ENCODE results near the gene MICU1.
"Not testable (repeated sequence)": the region's sequence is repeated elsewhere in the genome, so short reads cannot be mapped to it uniquely, and the experiment has no call there.

MICU1 gene

DNA sequence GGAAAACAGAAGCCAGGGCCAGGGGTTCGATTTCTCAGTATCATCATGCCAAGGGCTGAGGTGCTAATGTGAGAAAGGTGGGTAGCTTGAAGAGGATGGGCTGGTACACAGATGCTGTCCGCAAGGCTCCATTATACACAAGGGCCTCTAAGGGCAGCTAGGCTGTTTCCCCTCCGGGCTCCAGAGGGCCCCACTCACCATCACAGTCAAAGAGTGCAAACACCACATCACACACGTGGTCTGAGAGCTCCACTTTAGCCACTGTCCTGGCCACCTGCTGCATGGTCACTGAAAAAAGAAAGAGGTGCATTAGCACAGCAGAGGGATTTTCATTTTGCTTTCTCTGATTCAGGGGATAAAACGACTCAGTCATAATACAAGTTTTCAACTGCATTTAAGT, 250.3 kb downstream of the MICU1 start:
- peak in 1 of 2 experiments; percentile 7 for DNase-seq

DNA sequence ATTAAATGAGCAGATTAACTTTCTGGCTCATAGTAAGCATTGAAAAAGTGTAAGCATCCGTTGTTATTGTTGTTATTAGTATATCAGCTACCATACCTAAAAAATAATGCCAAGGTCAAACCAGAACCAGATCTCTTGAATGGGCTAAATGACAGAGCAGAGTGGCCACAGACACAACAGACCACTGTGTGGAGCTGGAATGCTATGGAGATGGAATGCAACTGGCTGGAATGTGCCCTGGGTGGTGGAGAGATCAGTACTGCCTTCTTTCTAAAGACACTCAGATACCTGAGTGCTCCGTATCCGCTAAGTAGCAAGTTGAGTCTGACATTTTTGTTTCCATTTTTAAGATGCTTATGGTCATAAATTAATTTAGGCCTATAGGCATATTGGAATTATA, 250.7 kb downstream of the MICU1 start:
- no peak for DNase-seq

DNA sequence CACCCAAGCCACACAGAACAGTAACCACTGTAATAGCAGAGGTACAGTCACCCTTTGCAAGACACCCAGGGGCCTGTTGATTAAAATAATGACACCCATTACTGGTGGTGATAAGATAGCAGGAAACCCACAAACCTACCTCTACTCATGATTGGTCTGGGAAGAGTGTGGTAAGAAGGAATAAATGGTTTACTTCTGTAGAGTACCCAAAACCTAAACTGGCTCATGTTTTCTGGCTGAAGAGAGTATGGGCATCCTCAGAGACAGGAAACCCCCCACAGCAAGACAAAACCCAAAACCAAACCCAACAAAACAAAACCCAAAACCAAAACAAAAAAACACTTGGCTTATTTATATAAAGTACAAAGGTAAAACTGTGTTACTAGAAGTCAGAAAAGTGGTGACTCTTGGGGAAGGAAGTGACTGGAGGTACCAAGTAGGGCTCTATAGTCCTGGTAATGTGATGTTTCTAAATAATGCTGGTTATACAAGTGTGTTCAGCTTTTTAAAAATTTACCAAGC, 255.6 kb downstream of the MICU1 start:
- no peak for DNase-seq

DNA sequence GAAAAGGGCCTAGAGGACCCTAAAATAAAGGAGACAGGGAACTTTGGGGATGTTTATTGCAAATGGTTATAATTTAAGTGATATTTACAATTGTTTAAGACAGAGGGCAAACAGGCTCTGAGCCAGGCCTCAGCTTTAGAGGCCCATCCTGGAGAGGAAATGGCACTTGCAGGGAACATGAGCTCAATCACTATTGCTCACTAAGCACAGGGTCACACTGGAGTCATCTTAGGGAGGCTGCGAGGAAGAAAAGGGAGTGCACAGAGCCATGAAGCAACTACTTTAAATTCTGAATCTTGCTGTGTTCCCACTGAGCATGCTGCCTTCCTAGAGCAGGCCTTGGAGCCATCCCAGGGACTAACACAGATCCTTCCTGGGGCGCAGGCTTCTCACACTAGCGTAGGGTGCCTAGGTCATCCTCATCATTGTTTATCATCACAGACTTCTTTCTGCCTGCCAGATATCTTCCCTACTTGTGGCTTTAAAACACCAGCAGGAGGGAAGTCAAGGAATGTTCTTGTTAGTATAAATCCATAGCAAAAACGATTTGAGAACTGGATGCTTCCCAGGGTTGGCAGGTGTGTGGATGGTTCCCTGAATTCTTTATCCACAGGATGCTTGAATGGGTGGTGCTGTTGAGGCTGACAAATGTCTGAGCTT, 258.4 kb downstream of the MICU1 start:
- no peak for DNase-seq

DNA sequence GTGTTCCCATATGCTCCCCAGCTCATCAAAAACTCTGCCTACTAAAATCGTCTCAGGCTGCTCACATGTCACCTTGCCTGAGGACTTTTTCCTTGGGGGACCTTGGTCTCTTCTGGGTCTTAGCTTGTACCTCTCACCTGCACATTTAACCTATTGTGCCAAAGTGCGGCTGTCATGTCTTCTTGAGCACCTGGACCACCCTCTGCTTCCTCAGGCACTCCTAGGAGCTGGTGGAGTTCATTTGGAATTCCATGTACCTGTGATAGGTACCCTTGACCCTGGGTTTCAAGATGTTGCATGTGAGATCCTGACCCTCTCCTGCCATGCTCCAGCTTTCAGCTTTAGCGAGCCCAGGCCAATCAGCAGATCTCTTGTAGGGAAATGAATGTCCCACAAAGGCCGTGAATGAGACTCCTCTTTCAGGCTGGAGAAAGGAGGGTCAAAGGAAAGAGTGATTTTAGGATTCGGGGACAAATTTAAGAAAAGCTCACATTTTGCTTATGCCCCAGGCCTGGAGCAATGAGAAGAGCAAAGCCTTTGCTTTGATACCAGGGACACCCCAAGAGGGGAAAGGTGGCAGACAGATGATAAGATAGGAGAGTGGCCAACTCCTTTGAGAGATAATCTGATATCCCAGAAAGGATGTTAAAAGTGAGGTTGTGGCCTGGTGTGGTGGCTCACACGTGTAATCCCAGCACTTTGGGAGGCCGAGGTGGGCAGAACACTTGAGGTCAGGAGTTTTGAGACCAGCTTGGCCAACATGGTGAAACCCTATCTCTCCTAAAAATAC, 260.6 kb downstream of the MICU1 start:
- no peak for DNase-seq

DNA sequence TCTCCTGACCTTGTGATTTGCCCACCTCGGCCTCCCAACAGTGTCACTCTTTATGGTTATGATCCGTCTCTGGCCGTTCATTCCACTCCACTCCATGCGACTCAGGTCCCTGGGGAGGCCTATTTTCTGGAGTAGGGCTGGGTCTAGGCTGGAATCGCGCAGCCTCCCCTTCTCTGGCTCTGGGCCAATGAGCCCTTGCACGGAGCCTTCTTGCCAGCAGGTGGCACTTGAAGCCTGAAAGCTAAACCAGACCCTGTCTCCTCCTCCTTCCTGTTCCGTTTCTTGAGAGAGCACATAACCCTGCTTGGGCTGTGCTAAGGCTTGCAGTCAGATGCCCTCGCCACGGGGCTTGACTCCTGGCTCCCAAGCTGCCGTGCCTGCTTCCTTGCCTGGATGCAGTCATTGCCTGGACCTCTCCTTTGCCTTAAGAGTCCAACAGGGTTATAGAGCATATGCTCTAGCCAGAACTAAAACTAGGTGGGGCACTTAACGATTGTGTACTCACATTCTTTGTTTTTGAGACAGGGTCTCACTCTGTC, 261.6 kb downstream of the MICU1 start:
- peak; percentile 51 to 79 for DNase-seq

DNA sequence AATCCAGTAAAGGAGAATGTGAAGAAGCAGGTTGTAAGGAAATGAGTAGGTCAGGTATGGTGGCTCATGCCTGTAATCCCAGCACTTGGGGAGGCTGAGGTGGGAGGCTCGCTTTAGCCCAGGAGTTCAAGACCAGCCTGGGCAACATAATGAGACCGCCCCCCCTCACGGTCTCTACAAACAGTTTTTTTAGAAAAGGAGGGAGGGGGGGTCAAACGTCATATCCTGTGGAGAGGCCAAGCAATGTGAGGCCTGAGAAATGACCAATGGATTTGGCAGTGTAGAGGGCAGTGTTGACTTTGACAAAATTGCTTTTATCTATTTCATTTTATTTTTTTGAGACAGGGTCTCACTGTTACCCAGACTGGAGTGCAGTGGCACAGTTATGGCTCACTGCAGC, 268.9 kb downstream of the MICU1 start:
- DNase-seq = no peak

DNA sequence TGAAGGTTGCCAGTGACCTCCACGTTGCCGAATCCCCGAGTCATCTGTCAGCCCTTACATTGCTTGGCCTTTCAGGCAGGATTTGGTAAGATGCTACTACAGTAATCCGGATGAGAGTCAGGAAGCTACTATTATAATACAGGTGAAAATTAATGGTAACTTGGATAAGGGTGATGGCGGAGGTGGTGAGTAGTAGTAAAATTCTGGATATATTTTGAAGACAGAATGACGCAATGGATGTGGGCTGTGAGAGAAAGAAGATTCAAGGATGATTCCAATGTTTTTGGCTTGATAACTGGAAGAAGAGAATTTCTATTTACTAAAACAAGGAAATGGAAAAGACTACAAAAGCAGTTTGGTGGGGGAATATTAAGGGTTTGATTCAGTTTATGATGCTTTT, 269.8 kb downstream of the MICU1 start:
- DNase-seq = no peak

DNA sequence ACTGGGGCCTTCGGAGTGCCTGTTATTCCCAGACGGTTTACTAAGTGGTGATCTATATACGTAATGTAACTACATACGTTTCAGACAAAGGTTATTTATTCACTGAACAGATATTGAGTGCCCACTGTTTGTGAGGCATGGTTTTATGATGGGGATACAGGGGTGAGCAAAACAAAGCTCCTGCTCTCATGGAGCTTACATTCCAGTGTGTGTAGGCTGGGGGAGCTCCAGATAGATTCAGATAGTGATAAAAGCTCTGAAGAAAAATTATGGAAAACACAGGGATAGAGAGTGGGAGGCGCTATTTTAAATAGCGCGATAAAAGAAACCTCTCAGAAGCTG, 270.7 kb downstream of the MICU1 start:
- DNase-seq = no peak

DNA sequence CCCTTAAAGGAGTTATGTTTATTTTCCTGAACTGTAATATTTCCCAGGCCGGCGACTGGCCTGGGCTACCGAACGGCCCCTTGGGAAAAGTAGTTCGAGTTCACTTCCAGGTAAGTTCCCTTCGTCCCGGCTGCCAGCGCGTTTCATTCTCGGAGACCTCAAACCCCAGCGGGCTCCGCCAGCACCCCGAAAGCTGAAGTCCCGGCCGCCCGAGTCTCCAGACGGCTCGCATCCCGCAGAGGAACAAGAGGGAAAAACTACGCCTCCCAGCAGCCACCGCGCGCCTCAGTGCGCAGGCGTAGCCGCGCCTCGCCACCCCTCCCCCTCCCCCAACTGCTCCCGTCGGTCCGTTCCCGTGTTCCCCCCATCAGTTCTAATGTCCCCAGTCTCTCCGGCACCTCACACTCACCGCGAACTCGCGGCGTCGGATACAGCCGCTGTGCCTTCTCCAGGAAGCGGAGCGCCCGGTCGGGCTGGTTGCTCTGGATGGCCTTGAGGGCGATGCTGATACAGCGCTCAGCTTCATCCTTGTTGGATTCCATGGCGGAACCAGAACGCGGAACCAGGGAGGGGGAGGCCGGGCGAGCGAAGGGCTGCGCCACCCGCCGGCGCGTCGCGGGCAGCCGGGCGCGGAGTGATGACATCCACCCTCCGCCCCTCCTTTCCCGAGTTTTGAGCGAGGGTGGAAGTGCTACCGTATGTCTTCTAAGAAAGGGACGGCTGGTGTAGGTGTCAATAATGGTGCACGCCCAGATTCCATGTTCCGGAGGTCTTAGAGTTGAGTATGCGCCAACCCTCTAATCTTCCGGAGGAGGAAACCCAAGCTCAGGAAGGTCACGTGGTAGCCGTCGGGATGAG, 271.3 kb downstream of the MICU1 start, which contains the start of gene DNAJB12:
Gene DNAJB12, minus strand, starts transcription at position 564 of the 858 bp plus-strand sequence. Its CDS starts 22 bp downstream, at position 542.
- peak; percentile 79 to 94 for DNase-seq

DNA sequence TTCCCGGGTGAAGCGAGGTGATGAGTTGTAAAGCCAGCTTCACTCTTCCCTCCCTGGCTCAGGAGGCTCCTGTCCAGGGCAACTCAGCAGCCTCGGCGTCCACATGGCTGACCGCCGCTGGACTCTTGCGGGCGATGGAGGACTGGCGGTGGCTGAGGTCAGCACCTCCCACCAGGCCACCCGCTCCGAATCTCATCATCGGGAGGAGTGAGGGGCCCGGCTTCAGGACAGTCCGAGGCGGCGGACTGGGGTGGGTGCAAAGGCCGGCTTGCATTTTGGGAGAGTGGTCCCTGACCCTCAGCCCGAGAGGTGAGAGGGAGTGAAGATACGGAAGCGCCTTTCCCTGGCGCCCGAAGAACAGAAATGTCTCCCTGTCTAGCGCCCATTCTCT, 271.9 kb downstream of the MICU1 start:
- no peak for DNase-seq

DNA sequence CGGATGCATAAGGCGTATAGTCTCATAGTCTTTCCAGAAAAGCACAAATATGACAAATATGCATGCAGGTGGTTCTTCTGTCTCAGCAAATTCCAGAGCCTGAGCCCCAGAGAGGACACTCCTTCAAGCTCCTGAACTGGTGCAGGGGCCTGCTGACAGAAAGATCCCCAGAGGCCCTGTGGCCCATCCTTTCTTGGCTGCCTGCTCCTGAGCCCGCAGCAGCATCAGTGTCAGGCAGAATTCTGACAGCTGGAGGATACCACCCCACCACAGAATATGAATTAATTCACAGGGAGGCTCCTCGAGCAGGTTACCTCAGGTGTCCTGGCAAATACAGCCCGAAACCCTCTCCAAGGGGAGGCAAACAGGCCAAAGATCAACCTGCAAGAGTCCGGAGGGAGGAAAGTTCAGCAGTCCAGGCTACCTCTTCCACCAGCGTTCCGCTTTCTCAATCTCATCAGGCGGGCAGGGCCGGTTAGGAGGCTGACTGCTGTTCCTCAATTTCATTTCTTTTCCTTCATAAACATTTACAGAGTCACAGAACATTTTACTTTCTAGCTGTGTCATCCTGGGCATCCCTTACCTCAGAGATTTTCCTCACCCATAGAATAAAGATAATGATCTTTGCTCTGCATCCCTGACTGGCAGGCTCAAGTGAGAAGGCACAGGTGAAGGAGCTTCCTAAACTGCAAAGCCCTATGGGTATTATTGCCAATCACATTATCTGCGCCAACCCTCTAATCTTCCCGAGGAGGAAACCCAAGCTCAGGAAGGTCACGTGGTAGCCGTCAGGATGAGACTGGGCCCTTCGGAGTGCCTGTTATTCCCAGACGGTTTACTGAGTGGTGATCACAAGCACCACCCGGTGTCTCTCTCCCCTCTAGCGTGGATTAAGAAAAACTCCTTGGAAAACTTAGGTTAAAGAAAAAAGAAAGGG, 272.6 kb downstream of the MICU1 start:
- DNase-seq = no peak

DNA sequence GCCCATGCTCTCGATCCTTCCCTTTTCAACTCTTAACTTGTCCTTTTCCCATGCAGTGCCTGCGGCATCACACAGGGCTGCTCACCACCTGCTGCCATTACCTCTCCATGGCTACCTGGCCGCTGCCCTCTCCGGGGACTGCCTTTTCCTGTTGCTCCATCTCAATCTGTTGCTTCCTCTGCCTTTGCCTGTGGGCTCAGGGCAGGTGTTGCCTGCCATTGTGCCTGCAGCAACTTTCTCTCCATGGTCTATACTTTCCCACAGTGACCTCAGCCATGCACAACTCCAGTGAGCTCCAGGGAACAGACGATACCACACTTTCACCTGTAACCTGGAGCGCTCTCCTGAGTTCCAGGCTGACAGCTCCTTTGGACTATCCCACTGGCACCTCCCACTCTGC, 274.4 kb downstream of the MICU1 start:
- no peak for DNase-seq

DNA sequence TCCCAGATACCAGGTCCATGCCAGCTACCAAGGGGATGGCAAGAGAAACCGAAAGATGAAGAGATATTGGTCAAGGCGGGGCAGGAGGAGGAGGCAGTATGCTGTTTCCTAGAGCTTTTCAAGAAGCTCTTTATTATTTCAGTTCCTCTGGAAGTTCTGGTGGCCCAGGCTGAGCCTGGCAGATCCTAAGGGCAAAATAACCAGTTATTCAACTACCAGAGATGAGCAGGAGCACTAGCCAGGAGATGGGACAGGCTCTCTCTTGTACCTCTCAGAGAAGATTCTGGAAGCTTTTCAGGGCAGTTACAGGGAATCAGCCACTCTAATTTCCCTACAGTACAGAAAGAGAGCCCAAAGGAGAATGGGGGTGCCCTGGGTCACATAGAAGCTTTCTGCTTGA, 276.4 kb downstream of the MICU1 start:
- DNase-seq = no peak

DNA sequence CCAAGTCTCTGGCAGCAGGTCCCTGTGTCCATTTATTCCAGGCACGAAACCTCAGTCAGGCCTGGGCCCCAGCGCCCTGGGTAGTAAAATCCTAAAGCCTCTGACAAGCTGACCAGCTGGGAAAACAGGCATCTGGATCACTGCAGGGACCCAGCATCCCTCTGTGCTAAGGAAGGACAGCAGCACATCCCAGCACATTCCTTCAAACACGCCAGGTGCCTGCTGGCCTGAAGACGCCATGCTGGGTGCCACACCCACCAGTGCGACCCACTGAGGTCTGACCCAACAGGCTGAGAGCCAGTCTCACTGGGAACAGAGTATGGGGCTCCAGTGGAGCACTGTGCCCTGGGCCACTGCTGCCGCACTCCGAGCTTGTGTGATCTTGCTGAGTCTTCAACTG, 277.6 kb downstream of the MICU1 start:
- no peak for DNase-seq

DNA sequence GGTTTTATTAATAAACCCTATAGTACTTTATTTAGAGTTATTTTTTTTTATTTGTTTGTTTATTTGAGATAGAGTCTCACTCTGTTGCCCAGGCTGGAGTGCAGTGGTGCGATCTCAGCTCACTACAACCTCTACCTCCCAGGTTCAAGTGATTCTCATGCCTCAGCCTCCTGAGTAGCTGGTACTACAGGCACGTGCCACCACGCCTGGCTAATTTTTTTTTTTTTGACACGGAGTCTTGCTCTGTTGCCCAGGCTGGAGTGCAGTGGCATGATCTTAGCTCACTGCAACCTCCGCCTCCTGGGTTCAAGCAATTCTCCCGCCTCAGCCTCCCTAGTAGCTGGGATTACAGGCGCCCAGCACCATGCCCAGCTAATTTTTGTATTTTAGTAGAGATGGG, 279.8 kb downstream of the MICU1 start:
- not testable (repeated sequence) for DNase-seq

DNA sequence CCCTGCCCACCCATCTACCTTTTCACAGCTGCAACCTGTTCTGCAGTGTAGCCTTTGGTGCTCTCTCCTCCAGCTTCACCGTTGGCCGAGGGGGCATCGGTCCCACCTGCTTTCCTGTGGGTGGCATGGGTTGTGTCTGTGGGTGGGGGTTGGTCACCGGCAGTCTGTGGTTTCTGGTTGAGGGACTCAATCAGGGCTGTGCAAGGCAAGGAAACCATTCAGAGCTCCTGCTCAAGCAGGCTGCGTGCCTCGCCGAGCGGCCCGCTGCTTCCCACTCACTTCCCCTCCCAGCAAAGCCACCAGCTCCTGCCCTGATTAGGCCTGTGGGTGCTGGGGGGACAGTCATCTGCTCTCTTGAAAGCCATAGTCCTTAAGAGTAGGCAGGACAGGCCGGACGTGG, 280.9 kb downstream of the MICU1 start:
- no peak for DNase-seq

DNA sequence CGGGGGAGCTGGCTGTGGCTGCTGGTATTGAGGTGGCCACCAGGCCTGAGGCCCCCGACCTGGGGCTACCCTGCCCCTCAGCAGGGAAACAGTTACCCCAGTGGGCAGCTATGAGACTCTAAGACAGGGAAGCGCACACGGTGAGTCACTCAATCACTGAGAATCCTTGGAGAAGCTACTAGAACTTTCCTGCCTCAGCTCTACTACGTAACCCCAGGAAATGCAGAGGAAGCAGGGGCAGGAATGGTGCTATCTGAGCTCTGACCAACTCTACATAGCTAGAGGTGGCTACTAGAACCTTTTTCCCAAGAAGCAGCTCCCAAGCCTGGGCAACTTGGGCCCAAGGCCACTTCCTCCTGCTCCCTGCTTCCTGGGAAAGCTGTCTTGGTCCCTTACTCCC, 283.0 kb downstream of the MICU1 start:
- no peak for DNase-seq

DNA sequence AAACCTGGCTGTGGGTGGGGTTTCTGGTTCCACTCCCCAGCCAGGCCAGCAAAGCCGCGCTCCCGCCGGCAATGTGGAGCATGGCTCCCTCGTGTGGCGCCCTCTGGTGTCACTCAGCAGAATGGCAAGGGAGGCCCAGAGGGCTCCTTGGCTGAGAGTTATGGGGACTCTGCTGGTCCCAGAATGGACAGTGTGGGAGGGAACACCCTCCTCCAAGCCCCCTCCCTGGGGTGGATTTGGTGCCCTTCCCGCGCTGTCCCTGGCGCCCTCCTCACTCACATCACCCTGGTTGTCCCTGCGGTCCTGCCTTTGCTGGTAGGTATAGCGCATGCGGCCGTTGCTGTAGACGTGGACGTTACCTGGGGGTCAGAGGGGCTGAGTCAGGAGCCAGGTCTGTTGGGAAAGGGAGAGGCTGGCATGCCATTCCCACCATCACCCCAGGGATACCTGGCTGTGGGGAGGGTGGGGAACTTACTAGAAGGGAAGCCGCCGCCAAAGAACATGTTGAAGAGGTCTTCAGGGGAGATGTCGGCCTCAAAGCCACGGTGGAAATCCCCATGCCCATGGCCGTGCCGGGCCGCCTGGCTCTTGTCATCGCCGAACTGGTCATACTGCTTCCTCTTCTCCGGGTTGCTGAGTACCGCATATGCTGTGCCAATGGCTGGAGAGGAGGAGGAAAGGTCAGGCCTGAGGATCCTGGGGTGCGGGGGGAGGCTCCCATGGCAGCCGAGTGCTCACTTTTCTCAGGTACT, 285.2 kb downstream of the MICU1 start:
- peak in 1 of 2 experiments; percentile 20 for DNase-seq

DNA sequence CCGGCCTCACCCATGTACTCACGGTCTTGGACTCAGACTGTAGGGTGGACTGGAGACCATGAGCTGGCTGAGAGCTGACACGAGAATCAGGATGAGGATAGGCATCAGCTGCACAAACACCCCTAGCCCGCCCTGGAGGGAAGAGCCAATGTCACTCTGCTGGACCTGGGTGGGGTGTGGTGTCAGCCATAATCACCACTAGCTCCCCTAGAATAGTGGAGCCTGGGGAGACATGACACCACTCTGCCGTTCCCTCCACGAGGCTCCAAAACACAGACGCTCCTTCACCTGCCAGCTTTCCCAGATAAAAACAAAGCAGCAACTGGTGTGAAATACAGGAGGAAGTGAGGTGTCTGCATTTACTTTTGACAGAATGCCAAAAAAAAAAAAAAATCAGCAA, 287.7 kb downstream of the MICU1 start:
- no peak for DNase-seq

DNA sequence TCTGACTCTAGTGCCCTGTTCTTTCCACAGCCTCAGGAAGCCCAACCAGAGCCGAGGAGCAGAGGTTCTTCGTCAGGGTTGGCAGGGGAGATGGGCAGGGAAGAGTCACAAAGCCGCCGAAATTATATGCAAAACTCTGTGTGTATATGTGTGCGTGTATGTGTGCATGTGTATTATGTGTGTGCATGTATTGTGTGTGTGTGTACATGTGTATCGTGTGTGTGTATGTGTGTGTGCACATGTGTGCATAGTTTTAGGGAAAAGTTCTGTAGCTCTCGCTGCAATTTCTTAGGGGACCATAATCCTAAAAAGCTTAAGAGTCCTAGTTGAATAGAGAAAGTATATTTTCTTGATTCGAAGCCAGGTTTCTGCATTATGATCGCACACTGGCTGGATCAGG, 288.2 kb downstream of the MICU1 start:
- no peak for DNase-seq
